Common myeloid progenitor, CD34-positive (primary cell): ENCODE data around the gene MFSD2A.

Experiments
- CTCF ChIA-PET: fragments of 350-600 bp; sonication (Branson Sonifier 250); formaldehyde crosslinking; loops from one replicate; lab custom pipeline; 2021; ENCODE audit warnings: antibody characterized with exemption; lab: Charles Lee
- POLR2A ChIA-PET: fragments of 350-600 bp; sonication (Branson Sonifier 250); formaldehyde crosslinking; loops from one replicate; lab custom pipeline; 2021; ENCODE audit warnings: antibody characterized with exemption; lab: Charles Lee
- DNase-seq, 3 donors: peaks; one replicate each; pipeline versions ENCODE4 v3.0.0 to v3.0.0-alpha.2; 2013
- H3K27ac ChIP-seq, 2 experiments: 1 replicate in 1 of 2; 2 replicates in 1 of 2; pipeline ENCODE4 v1.7.0; 2013; ENCODE audit warnings: inconsistent platforms in 2 of 2, low read length in 2 of 2, mild to moderate bottlenecking in 2 of 2, low read depth in 1 of 2, moderate library complexity in 1 of 2; ENCODE audit not compliant: severe bottlenecking in 2 of 2, insufficient read depth in 1 of 2, poor library complexity in 1 of 2
- H3K27me3 ChIP-seq, 5 experiments: replicated peaks in 2 of 5; 1 replicate in 3 of 5; 2 replicates in 2 of 5; pipeline versions ENCODE4 v1.6.1 to v1.7.0; 2013; ENCODE audit warnings: low read length in 4 of 5, mild to moderate bottlenecking in 2 of 5, moderate library complexity in 2 of 5, inconsistent platforms in 1 of 5; ENCODE audit not compliant: insufficient read depth in 5 of 5, control insufficient read depth in 4 of 5
- H3K36me3 ChIP-seq, 4 experiments: 1 replicate in 2 of 4; 2 replicates in 2 of 4; pipeline versions ENCODE4 v1.6.1 to v1.7.0; 2013; ENCODE audit warnings: low read length in 3 of 4, control low read depth in 1 of 4, mild to moderate bottlenecking in 1 of 4; ENCODE audit not compliant: control insufficient read depth in 4 of 4, insufficient read depth in 4 of 4
- H3K4me1 ChIP-seq, 4 experiments: 1 replicate in 3 of 4; 2 replicates in 1 of 4; pipeline versions ENCODE4 v1.6.1 to v1.7.1; 2013; ENCODE audit warnings: low read length in 3 of 4, mild to moderate bottlenecking in 3 of 4, control low read depth in 1 of 4, inconsistent platforms in 1 of 4, moderate library complexity in 1 of 4; ENCODE audit not compliant: control insufficient read depth in 4 of 4, insufficient read depth in 4 of 4; ENCODE audit errors: control extremely low read depth in 1 of 4
- H3K4me3 ChIP-seq, 7 experiments: 1 replicate in 4 of 7; 2 replicates in 3 of 7; pipeline versions ENCODE4 v1.5.1 to v1.7.0; 2013; ENCODE audit warnings: mild to moderate bottlenecking in 7 of 7, low read length in 6 of 7, moderate library complexity in 6 of 7, inconsistent platforms in 2 of 7, low read depth in 2 of 7, control low read depth in 1 of 7; ENCODE audit not compliant: insufficient read depth in 4 of 7, control insufficient read depth in 1 of 7; ENCODE audit errors: extremely low read depth in 1 of 7
- H3K9me3 ChIP-seq, 5 experiments: 1 replicate in 4 of 5; 2 replicates in 1 of 5; pipeline versions ENCODE4 v1.6.1 to v1.7.1; 2013; ENCODE audit warnings: low read length in 4 of 5, mild to moderate bottlenecking in 2 of 5, inconsistent platforms in 1 of 5, low read depth in 1 of 5, moderate library complexity in 1 of 5; ENCODE audit not compliant: control insufficient read depth in 4 of 5, insufficient read depth in 2 of 5; ENCODE audit errors: control extremely low read depth in 1 of 5
- WGBS: methylation state at CpG from one replicate; pipeline ENCODE4 v1.1.5; 2013; ENCODE audit not compliant: insufficient coverage; 5-methylcytosine and 5-hydroxymethylcytosine counted together

MFSD2A gene

DNA sequence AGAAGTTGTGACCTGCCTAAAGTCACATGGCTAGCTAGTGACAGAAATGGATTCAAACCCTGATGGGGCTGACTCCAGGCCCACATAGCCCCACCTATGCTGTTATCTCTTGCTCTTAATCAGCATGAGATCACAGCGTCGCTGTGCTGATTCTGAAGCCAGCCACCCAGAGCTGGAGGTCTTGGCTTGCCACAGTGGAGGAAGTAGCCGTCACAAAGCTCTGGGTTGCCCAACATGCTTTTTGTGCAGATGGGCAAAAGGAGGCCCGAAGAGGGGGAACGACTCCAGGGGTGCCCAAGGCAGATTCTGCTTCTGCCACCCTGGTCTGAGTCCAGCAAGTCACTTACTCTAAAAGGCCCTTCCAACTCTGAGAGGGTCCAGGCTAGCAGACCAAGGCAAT lies 14.7 kb upstream of the MFSD2A start:
- DNase-seq, result peak in 2 of 3 donors; percentile 59 to 61
- ChIA-PET CTCF (interaction anchor here (1.0 to 1.4 kb wide), 3 partner anchors 15 to 34 kb away, joined by 3 to 6 read pairs (median 3); no protein-coding TSS in a partner anchor), POLR2A (no interaction called here)
- Histone ChIP-seq H3K27ac (no peak overlapping the region), H3K4me1 (peaks cover 2 to 42% (median 17%) of the 10 kb centered on the region in 4 experiments), H3K9me3 (no peaks in the 10 kb centered on the region), H3K4me3 (no peak overlapping the region), H3K27me3 (no peaks in the 10 kb centered on the region), H3K36me3 (no peaks in the 10 kb centered on the region)
- WGBS, result 36% methylated on average over 4 of the region's 5 CpGs

GRCh38 chr1:39940980-39941871 lies 13.7 kb upstream of the MFSD2A start:
- no peaks in the 10 kb centered on the region for H3K27me3 ChIP-seq
- H3K4me3 ChIP-seq, result no peak overlapping the region
- DNase-seq, result no peak
- peaks cover 2 to 34% (median 17%) of the 10 kb centered on the region in 4 experiments for H3K4me1 ChIP-seq
- H3K36me3 ChIP-seq, result no peaks in the 10 kb centered on the region
- POLR2A ChIA-PET, result no interaction called here
- WGBS, result 98% methylated on average over 5 of the region's 9 CpGs
- no peaks in the 10 kb centered on the region for H3K9me3 ChIP-seq
- H3K27ac ChIP-seq, result no peak overlapping the region
- CTCF ChIA-PET, result interaction anchor here (1.0 kb wide), 2 partner anchors 16 to 33 kb away, joined by 3 read pairs; no protein-coding TSS in a partner anchor

GRCh38 chr1:39943471-39944290 lies 11.3 kb upstream of the MFSD2A start:
- Histone ChIP-seq H3K27ac (no peak overlapping the region), H3K9me3 (no peaks in the 10 kb centered on the region), H3K4me1 (peaks cover 2 to 20% (median 7%) of the 10 kb centered on the region in 4 experiments), H3K36me3 (no peaks in the 10 kb centered on the region), H3K4me3 (no peak overlapping the region), H3K27me3 (no peaks in the 10 kb centered on the region)
- no peak for DNase-seq
- ChIA-PET POLR2A (interaction anchor here (0.6 kb wide), 1 partner anchor 24 kb away, joined by 3 read pairs; no protein-coding TSS in a partner anchor), CTCF (interaction anchor here (1.0 to 1.4 kb wide), 3 partner anchors 12 to 29 kb away, joined by 3 to 4 read pairs (median 3); no protein-coding TSS in a partner anchor)
- WGBS, result 99% methylated on average over 11 of the region's 14 CpGs

DNA sequence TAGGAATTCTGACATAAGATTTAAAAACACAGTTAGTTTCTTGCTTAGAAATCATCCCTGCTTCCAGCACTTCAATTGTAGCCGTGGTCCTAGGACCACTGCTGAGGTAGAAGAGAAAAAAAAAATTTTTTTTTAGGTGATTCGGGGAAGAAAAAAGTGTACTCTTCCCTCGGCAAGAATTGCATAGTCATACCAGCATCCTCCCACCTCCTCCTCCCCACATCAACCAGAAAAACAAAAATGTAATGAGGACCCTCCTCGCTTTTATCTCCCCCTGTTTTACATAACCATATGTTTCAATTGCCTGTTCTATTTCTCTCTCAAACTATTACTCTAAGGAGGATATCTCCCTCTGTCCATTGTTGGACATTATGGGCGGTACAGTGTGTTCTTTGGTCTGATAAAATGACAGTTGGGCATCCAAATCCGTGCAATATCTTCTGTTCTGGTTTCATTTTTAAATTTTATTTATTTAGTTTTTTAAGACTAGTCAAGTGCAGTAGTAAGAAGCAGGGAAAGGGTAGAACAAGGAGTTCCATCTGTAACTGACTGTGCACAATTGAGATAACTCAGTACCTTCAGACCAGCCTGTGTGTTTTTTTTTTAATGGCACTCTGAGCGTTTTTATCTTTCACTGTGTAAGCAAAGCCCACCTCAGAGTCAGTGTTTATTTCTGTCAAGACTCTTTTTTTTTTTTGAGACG lies 10.4 kb upstream of the MFSD2A start:
- H3K4me1 ChIP-seq, result peaks cover 2 to 20% (median 7%) of the 10 kb centered on the region in 4 experiments
- ChIA-PET CTCF (no interaction called here), POLR2A (no interaction called here)
- no peaks in the 10 kb centered on the region for H3K9me3 ChIP-seq
- DNase-seq, result peak in 2 of 3 donors; percentile 18 to 28
- no peak overlapping the region for H3K4me3 ChIP-seq
- WGBS, result 53% methylated on average over 3 of the region's 8 CpGs
- H3K27ac ChIP-seq, result no peak overlapping the region
- H3K27me3 ChIP-seq, result no peaks in the 10 kb centered on the region
- no peaks in the 10 kb centered on the region for H3K36me3 ChIP-seq

DNA sequence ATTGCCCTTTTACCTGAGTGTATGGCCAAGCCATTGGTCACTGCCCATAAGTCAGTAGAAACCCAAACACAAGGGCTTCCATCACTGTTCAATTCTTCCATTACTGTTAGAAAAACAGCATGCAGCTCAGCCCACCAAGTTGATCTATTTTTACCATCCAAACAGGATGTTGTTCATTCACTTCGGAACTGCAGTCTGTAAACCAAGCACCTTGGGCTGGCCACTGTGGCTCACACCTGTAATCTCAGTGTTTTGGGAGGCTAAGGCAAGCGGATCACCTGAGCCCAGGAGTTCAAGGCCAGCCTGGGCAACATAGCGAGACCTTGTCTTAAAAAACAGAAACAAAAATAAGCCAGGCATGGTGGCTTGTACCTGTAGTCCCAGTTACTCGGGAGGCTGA lies 8.7 kb upstream of the MFSD2A start:
- Histone ChIP-seq H3K27me3 (no peaks in the 10 kb centered on the region), H3K4me1 (peaks cover 0 to 6% (median 3%) of the 10 kb centered on the region in 4 experiments), H3K27ac (no peak overlapping the region), H3K4me3 (no peak overlapping the region), H3K36me3 (no peaks in the 10 kb centered on the region), H3K9me3 (no peaks in the 10 kb centered on the region)
- WGBS, result 90% methylated on average over 3 of the region's 4 CpGs
- CTCF ChIA-PET, result interaction anchor here (1.2 to 1.3 kb wide), 2 partner anchors 9 to 10 kb away, joined by 3 to 4 read pairs; no protein-coding TSS in a partner anchor
- no peak for DNase-seq
- POLR2A ChIA-PET, result no interaction called here

GRCh38 chr1:39947260-39947659 lies 7.7 kb upstream of the MFSD2A start:
- Histone ChIP-seq H3K27ac (no peak overlapping the region), H3K4me3 (no peak overlapping the region), H3K27me3 (no peaks in the 10 kb centered on the region), H3K36me3 (no peaks in the 10 kb centered on the region), H3K4me1 (peaks cover 0 to 6% (median 3%) of the 10 kb centered on the region in 4 experiments), H3K9me3 (no peaks in the 10 kb centered on the region)
- ChIA-PET CTCF (interaction anchor here (1.2 to 1.3 kb wide), 2 partner anchors 8 to 10 kb away, joined by 3 to 4 read pairs; no protein-coding TSS in a partner anchor), POLR2A (no interaction called here)
- 97% methylated on average over 4 of the region's 4 CpGs for WGBS
- DNase-seq, result no peak
